ENCODE results near the gene TTC36. TPM values are rescaled to one million over a fixed set of nuclear protein-coding genes. Genes with fewer than 3 reads are reported as not detected.

TTC36 gene
- total RNA-seq, 1 donor from 2014 or later: 3.2 TPM

Other genes with a start within 250 kb of the TTC36 start
- not detected in 2 replicates for gene CD3E, start 222.7 kb upstream of the TTC36 start, total RNA-seq
- gene CD3D, start 184.8 kb upstream of the TTC36 start, total RNA-seq: not detected in 2 replicates
- gene CD3G, start 183.1 kb upstream of the TTC36 start, total RNA-seq: not detected in 2 replicates
- 32.5 and 43.3 TPM in 2 replicates for gene UBE4A, start 167.9 kb upstream of the TTC36 start, total RNA-seq
- 46.4 and 58.9 TPM in 2 replicates for gene ATP5MG, start 125.9 kb upstream of the TTC36 start, total RNA-seq
- gene KMT2A, start 91.0 kb upstream of the TTC36 start, total RNA-seq: 34.4 and 49.6 TPM in 2 replicates
- gene TMEM25, start 3.7 kb downstream of the TTC36 start, total RNA-seq: 29.6 and 36.1 TPM in 2 replicates
- gene IFT46, start 38.5 kb downstream of the TTC36 start, total RNA-seq: 18.7 and 23.3 TPM in 2 replicates
- 102 and 180 TPM in 2 replicates for gene ARCN1, start 44.9 kb downstream of the TTC36 start, total RNA-seq
- 38.8 and 47.8 TPM in 2 replicates for gene PHLDB1, start 80.1 kb downstream of the TTC36 start, total RNA-seq
- gene TREH, start 152.2 kb downstream of the TTC36 start, total RNA-seq: not detected in 2 replicates